ENCODE results near the gene CLEC4D.

- no peak for TF ChIP-seq CTCF (IDR thresholded peaks at IDR 0.05; ENCODE audit: low read depth, low read length, missing input control)
- no peak for TF ChIP-seq ATF3 (IDR thresholded peaks at IDR 0.05)
- no peak for TF ChIP-seq FOXA1 (IDR thresholded peaks at IDR 0.05)
- TF ChIP-seq JUND (IDR thresholded peaks at IDR 0.05) = no peak
- TF ChIP-seq RAD21 (IDR thresholded peaks at IDR 0.05) = no peak
- TF ChIP-seq SP1 (IDR thresholded peaks at IDR 0.05) = no peak
- TF ChIP-seq YY1 (IDR thresholded peaks at IDR 0.05) = no peak
- no peak for TF ChIP-seq REST (IDR thresholded peaks at IDR 0.05)
- no peak for TF ChIP-seq GABPA (IDR thresholded peaks at IDR 0.05 in 1 of 2, conservative IDR thresholded peaks at IDR 0.05 in 1 of 2)
Measured at GRCh38 chr12:8491646-8492530, 21.4 kb upstream of the CLEC4D start.
